Loucy (cell line): ENCODE data around the gene COL27A1.
"Not testable (repeated sequence)": the region's sequence is repeated elsewhere in the genome, so short reads cannot be mapped to it uniquely, and the experiment has no call there.

Experiments used
- CTCF ChIP-seq: fragments of 200-600 bp; sonication (generic); conservative IDR thresholded peaks from 2 replicates; pipeline ENCODE4 v1.5.1; 2014; ENCODE audit warnings: mild to moderate bottlenecking, antibody characterized with exemption, low read length
- EZH2phosphoT487 ChIP-seq: fragments of 200-600 bp; IDR thresholded peaks from 2 replicates; pipeline ENCODE4 v1.6.1; 2018; ENCODE audit warnings: antibody characterized with exemption, mild to moderate bottlenecking, moderate library complexity, borderline replicate concordance

DNA sequence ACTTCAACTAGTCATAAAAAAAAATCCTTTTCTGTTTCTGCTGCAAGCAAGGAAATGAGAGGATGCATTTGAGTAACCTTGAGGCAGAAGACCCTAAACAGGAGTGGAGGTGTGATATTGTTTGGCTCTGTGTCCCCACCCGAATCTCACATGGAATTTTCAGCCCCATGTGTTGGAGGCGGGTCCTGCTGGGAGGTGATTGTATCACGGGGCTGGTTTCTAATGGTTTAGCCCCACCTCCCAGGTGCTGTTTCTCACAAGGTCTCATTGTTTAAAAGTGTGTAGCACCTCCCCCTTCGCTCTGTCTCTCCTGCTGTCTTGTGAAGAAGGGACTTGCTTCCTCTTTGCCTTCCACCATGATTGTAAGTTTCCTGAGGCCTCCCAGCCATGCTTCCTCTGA lies 178.4 kb downstream of the COL27A1 start:
- not testable (repeated sequence) for TF ChIP-seq CTCF, EZH2phosphoT487
